ENCODE measurements around the gene RGS3.
"Not testable (repeated sequence)": the region's sequence is repeated elsewhere in the genome, so short reads cannot be mapped to it uniquely, and the experiment has no call there.

Gene RGS3

DNA sequence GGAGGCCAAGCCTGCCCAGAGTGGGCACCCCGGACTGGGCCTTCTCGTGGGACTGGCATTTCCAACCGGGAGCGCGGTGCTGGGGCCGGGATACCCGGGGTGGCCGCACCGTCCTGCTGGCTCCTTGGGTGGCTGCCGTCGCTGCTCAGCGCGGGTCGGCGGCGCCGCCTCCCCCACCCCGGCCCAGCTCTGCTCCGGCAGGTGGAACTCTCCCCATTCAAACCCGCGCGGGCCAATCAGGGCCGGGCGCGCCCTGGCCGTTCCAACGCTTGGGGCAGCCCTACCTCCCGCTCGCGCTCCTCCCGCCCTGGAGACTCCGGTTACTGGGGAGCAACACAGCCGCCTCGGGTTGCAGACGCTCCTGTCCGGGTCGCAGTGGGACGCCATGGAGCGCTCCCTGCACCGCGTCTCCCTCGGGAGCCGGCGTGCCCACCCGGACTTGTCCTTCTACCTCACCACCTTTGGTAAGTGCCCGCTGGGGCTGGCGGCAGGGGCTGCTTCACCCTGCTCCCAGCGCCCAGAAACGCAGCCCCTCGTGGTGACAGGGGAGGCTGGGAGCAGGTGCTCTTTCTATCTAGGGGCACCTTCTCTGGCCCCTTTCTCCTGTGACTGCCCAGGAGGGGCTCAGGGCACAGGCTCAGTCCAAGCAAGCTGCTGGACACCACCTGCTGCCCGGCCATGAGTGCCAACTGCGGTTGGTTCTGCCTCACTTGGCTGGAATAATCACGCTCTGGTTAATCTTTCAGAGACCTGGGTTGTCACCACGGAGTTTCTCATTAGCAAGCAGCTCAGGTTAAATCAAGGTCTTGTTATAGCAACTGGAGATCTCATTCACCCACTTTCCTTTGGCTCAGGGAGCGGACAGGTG is at the start of gene RGS3:
RGS3 (plus strand) TSS at position 310 of the 868 bp plus-strand sequence; CDS start at position 386, 76 bp downstream.
- no peaks in the 10 kb centered on the region for H3K27me3 Mint-ChIP-seq
- H3K27ac Mint-ChIP-seq = no peak within 1 kb of the TSS
- H3K9me3 Mint-ChIP-seq = no peaks in the 10 kb centered on the region
- H3K4me3 Mint-ChIP-seq = no peak within 1 kb of the TSS
- H3K36me3 Mint-ChIP-seq (ENCODE audit: low read depth) = no peaks in the 10 kb centered on the region
- peaks cover 8% of the 10 kb centered on the region for H3K4me1 Mint-ChIP-seq (ENCODE audit: low read depth)
- intact Hi-C loops (cut with micrococcal nuclease) = no loop called here

DNA sequence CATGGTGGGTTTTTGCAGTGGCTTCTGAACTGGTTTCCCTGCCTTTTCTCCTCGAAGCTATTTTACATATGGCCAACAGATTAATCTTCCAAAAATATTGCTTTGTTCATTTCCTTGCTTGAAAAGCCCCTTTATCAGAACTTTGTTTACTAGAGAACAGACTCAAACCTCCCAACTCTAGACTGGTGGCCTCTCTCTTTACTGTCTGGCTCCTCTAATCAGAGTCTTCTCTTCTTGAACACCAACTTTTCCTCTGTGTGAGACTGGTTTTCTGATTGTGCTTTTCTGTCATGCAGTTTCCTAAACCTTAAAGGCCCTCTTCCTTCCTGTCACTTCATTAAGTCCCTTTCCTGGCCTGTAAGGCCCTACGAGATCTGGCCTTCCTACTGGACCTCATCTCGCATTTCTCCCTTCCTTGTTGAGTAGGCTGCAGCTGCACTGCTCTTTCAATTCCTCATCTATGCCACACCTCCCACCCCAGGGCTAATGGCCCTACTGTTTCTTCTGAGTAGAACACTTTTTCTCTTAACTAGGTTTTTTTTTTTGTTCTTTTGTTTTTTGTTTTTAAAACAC is 47.3 kb upstream of the RGS3 start:
- no peak overlapping the region for H3K4me3 Mint-ChIP-seq
- H3K27me3 Mint-ChIP-seq = no peaks in the 10 kb centered on the region
- no peaks in the 10 kb centered on the region for H3K9me3 Mint-ChIP-seq
- H3K4me1 Mint-ChIP-seq (ENCODE audit: low read depth) = no peaks in the 10 kb centered on the region
- H3K36me3 Mint-ChIP-seq (ENCODE audit: low read depth) = no peaks in the 10 kb centered on the region
- intact Hi-C loops (cut with micrococcal nuclease) = no loop called here
- H3K27ac Mint-ChIP-seq = no peak overlapping the region

DNA sequence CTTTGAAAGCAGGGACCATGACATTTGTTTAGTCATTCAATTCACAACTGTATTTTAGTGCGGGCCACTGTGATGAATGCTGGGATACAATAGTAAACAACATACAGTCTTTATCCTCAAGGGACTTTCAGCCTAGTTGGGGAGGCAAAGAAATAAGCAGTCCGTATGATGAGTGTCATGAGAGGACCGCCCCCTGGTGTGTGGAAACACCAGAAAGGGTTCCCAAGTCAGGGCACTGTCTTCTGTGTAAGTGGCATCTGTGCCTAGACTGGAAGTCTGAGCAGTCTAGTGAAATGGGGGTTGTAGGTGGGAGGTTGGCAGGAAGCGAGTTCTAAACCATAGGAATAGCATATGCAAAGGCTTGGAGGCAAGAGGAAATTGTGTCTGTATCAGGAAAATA is 46.2 kb upstream of the RGS3 start:
- intact Hi-C loops (cut with micrococcal nuclease) = no loop called here
- no peak overlapping the region for H3K27ac Mint-ChIP-seq
- no peaks in the 10 kb centered on the region for H3K9me3 Mint-ChIP-seq
- no peaks in the 10 kb centered on the region for H3K4me1 Mint-ChIP-seq (ENCODE audit: low read depth)
- H3K4me3 Mint-ChIP-seq = no peak overlapping the region
- H3K27me3 Mint-ChIP-seq = no peaks in the 10 kb centered on the region
- no peaks in the 10 kb centered on the region for H3K36me3 Mint-ChIP-seq (ENCODE audit: low read depth)

DNA sequence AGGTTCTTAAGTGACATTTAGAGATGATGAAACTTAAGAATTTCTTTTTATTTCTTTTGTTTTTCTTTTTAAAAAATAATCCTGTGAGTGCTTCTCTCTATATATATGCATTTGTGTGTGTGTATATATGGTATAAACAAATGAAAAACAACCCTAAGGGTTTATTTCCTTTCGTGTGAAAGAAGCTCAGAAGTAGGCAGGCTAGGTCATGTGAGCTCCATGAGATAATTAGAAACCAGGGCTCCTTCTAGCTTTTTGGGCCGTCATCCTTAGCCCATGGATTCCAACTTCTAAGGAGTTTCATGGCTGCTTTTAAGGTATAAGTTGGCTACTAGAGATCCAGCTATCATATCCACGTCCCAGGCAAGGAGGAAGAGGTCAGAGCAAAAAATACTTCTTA is 41.8 kb upstream of the RGS3 start:
- Mint-ChIP-seq H3K36me3 (ENCODE audit: low read depth) (no peaks in the 10 kb centered on the region), H3K27ac (no peak overlapping the region), H3K4me3 (no peak overlapping the region), H3K27me3 (no peaks in the 10 kb centered on the region), H3K4me1 (ENCODE audit: low read depth) (peaks cover 16% of the 10 kb centered on the region), H3K9me3 (no peaks in the 10 kb centered on the region)
- intact Hi-C loops (cut with micrococcal nuclease) = no loop called here

DNA sequence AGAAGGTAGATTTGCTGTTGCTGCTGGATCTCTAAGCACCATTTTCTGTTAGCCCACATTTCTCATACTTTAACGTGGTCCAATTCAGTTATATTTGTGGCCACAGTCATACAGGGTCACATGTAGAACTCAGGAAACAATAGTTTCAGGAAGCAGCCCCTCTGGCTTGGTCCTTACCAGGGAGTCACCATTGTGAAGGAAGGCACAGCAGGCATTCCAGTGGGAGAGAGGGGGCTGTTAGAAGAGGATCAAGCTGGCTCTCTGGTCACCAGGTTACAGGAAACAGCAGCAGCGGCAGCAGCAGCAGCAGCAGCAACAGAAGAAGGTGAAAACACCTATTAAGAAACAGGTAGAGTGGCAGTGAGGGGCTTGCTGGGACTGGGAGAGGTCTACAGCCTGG is 38.5 kb upstream of the RGS3 start:
- Mint-ChIP-seq H3K27me3 (no peaks in the 10 kb centered on the region), H3K27ac (no peak overlapping the region), H3K4me3 (no peak overlapping the region), H3K36me3 (ENCODE audit: low read depth) (no peaks in the 10 kb centered on the region), H3K4me1 (ENCODE audit: low read depth) (peaks cover 22% of the 10 kb centered on the region), H3K9me3 (no peaks in the 10 kb centered on the region)
- intact Hi-C loops (cut with micrococcal nuclease) = no loop called here

DNA sequence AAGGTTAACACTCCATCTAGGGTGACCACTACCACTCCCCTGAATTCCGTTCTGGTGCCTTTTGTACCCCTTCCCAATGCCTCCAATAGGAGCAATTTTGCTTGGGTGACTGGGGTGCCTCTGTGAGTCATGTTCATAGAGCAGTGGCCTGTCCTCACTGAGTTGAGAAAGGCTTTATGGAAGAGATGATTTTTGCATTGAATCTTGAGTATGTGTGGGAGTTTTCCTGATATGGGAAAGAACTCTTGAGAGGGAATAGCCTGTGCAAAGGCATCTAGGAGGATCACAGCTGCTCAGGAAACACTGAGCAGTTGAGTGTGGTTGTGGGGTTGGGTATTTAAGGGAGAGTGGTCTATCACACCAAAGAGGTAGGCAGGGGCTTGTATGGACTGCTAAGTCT is 36.8 kb upstream of the RGS3 start:
- no peaks in the 10 kb centered on the region for H3K9me3 Mint-ChIP-seq
- no peaks in the 10 kb centered on the region for H3K27me3 Mint-ChIP-seq
- H3K27ac Mint-ChIP-seq = no peak overlapping the region

DNA sequence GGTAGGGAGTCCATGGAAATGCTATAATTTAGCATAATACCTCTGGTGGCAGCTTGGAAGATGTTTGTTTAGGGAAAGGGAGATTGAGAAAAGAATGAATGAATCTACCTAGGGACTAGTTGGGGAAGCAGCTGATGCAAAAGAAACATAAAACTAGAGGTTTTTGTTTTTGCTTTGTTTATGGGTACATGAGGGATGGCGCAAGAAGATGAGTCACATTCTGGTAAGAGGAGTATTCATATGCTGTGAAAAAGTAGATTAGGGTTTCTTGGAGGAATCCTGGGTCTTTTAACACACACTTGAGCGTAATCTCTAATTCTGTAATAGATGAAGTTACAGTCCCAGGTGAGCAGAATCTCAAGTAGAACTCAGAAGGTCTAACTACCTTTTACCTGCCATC is 35.9 kb upstream of the RGS3 start:
- H3K4me3 Mint-ChIP-seq = no peak overlapping the region
- no peak overlapping the region for H3K27ac Mint-ChIP-seq
- no peaks in the 10 kb centered on the region for H3K36me3 Mint-ChIP-seq (ENCODE audit: low read depth)
- intact Hi-C loops (cut with micrococcal nuclease) = no loop called here
- H3K27me3 Mint-ChIP-seq = no peaks in the 10 kb centered on the region
- no peaks in the 10 kb centered on the region for H3K9me3 Mint-ChIP-seq
- peaks cover 22% of the 10 kb centered on the region for H3K4me1 Mint-ChIP-seq (ENCODE audit: low read depth)

More for the DNA sequence above, 36.8 kb upstream of the RGS3 start:
- Mint-ChIP-seq H3K4me3 (no peak overlapping the region), H3K36me3 (ENCODE audit: low read depth) (no peaks in the 10 kb centered on the region), H3K4me1 (ENCODE audit: low read depth) (peaks cover 22% of the 10 kb centered on the region)
- intact Hi-C loops (cut with micrococcal nuclease) = no loop called here

DNA sequence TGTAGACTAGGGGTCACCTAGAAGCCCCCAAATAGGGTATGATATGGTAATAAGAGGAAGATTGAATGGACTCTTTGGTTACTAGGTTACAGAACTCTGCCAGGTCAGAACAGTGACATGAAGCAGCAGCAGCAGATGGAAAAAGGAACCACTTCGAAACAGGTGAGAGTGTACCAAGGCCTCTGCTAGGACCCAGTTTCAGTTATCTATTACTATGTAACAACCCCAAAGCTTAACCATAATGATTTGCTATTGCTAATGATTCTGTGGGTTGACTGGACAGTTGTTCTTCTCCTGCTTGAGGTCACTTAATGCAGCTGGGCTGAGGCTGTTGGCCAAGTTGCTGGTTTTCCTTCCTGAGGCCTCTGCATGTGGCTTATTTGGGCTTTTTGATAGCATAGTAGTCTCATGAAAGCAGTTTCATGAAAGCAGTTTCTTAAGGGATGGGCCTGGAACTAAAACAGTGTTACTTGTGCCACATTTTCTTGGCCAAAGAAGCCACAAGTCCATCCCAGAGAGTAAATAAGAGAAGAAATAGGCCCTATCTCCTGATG is 35.4 kb upstream of the RGS3 start:
- Mint-ChIP-seq H3K4me3 (no peak overlapping the region), H3K4me1 (ENCODE audit: low read depth) (peaks cover 22% of the 10 kb centered on the region), H3K27me3 (no peaks in the 10 kb centered on the region), H3K27ac (no peak overlapping the region), H3K9me3 (no peaks in the 10 kb centered on the region), H3K36me3 (ENCODE audit: low read depth) (no peaks in the 10 kb centered on the region)
- intact Hi-C loops (cut with micrococcal nuclease) = no loop called here

DNA sequence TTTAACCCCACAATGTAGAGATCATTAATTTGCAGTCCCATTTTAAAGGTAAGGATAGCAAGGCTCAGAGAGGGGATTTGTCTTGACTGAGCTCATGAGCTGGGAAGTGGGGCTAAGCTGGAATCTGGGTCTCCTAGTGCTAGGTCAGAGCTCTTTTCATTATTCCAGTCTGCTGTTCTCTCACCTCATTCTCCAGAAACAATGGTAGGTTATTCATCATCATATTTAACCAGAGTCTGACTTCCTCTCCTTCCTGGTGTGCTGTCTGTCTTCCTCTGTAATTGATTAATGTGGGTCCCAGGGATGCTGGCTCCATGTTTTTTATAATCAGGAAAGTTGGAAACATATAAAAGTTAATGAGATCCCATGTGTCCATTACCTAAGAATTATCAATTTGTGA is 32.3 kb upstream of the RGS3 start:
- no peaks in the 10 kb centered on the region for H3K27me3 Mint-ChIP-seq
- intact Hi-C loops (cut with micrococcal nuclease) = no loop called here
- H3K36me3 Mint-ChIP-seq (ENCODE audit: low read depth) = no peaks in the 10 kb centered on the region
- H3K4me3 Mint-ChIP-seq = no peak overlapping the region
- H3K27ac Mint-ChIP-seq = no peak overlapping the region
- no peaks in the 10 kb centered on the region for H3K9me3 Mint-ChIP-seq
- peaks cover 11% of the 10 kb centered on the region for H3K4me1 Mint-ChIP-seq (ENCODE audit: low read depth)

DNA sequence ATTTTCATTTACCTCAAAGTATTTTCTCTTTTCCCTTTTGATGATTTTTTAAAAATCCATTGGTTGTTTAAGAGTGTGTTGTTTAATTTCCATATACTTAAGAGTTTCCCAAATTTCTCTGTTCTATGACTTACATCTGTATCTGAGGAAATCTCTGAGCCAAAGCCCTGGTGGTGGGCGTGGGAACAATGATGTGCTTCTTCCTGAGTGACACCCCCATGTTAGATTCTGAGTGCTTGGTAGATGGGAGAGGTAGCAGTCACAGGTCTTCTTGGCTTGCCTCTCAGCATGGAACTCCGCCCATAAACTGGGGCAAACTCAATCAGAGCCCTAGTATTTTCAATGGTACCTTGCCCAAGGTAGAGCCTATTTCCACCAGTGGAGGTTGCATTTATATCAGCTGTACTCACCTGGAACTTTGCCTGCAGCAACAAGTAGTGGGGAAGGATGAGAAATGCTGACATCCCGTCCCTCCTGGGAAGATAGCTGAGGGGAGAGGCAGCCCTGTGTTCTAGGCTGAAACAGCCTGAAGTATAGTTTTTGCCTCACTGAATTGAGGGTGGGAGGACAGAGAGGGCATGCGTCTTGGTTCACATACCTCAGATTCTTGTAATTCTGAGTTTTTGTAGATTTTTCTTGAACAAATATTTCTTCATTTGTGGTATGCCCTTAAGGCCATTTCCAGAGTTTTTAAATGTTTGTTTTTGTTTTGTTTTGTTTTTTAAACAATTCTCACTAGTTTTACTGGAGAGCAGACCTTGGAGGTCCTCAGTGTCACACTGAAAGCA is 26.6 kb upstream of the RGS3 start:
- Mint-ChIP-seq H3K4me1 (ENCODE audit: low read depth) (peaks cover 5% of the 10 kb centered on the region), H3K36me3 (ENCODE audit: low read depth) (no peaks in the 10 kb centered on the region), H3K27ac (no peak overlapping the region), H3K4me3 (no peak overlapping the region), H3K9me3 (no peaks in the 10 kb centered on the region), H3K27me3 (no peaks in the 10 kb centered on the region)
- intact Hi-C loops (cut with micrococcal nuclease) = no loop called here

DNA sequence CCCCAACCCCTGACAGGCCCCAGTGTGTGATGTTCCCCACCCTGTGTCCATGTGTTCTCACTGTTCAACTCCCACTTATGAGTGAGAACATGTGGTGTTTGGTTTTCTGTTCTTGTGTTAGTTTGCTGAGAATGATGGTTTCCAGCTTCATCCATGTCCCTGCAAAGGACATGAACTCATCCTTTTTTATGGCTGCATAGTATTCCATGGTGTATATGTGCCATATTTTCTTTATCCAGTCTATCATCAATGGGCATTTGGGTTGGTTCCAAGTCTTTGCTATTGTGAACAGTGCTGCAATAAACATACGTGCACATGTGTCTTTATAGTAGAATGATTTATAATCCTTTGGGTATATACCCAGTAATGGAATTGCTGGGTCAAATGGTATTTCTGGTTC is 25.8 kb upstream of the RGS3 start:
- H3K4me1 Mint-ChIP-seq (ENCODE audit: low read depth); H3K27ac Mint-ChIP-seq; H3K4me3 Mint-ChIP-seq; H3K9me3 Mint-ChIP-seq; H3K36me3 Mint-ChIP-seq (ENCODE audit: low read depth); H3K27me3 Mint-ChIP-seq; intact Hi-C loops (cut with micrococcal nuclease): not testable (repeated sequence)

DNA sequence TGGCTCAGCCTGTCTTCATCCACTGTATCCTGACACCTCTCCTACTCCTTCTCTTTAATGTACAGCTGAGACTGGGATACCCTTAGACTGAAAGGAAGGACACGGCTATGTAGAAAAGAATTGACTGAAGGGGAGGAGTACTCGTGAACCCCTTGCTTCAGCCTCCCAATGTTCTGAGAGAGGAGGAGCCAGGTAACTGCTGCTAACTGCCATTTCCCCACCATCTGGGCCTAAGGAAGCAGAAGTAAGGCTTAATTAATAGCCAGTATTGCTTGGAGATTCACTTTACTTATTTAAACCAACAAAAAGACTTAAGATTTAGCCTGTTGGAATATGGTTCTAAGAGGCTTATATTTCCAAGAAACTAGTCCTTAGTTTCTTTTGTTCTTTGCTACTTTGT is 18.8 kb upstream of the RGS3 start:
- no peak overlapping the region for H3K4me3 Mint-ChIP-seq
- no peaks in the 10 kb centered on the region for H3K9me3 Mint-ChIP-seq
- H3K27ac Mint-ChIP-seq = no peak overlapping the region
- intact Hi-C loops (cut with micrococcal nuclease) = no loop called here
- no peaks in the 10 kb centered on the region for H3K27me3 Mint-ChIP-seq
- H3K36me3 Mint-ChIP-seq (ENCODE audit: low read depth) = no peaks in the 10 kb centered on the region
- H3K4me1 Mint-ChIP-seq (ENCODE audit: low read depth) = no peaks in the 10 kb centered on the region

DNA sequence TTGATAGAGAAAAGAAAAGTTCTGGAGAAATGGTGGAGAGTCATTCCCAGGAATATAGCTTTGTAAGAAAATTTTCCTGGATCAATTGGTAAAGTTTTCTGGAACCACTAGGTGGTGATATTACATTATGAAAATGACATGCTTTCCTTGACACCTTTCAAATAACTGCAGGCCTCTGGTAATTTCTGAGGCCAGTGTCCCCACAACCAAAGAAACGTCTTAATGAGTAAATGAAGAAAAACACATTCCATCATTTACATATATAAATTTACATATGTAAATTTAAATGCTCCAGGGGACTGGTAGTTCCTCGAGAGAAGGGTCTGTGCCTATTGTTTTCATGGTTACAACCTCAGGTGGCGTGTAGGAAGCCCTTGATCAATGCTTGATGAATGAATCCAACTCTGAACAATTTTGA is 17.2 kb upstream of the RGS3 start:
- Mint-ChIP-seq H3K27ac (no peak overlapping the region), H3K4me3 (no peak overlapping the region), H3K9me3 (no peaks in the 10 kb centered on the region), H3K4me1 (ENCODE audit: low read depth) (no peaks in the 10 kb centered on the region), H3K36me3 (ENCODE audit: low read depth) (no peaks in the 10 kb centered on the region), H3K27me3 (no peaks in the 10 kb centered on the region)
- intact Hi-C loops (cut with micrococcal nuclease) = loop anchor here (2.0 kb wide), 2 partner anchors 144 to 208 kb away; no protein-coding TSS in a partner anchor

DNA sequence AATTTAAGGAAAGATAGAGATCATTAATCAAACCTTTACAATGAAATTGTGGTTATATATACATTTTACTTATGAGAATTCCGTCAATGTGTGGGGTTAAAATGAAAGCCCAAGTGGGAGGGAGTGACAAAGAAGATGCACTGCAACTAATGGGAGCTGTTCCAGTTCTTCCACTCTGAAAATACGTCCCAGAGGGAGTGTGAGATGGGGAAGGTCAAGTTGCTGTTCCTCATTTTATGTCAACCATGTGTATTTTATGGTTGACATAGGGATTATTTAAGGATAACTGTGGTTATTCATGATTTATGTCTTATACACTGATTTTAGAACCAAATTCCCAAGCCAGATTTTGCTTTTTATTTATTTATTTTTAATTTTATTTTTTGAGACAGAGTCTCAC is 14.2 kb upstream of the RGS3 start:
- intact Hi-C loops (cut with micrococcal nuclease) = no loop called here

More for the DNA sequence above, 14.2 kb upstream of the RGS3 start:
- no peaks in the 10 kb centered on the region for H3K27me3 Mint-ChIP-seq
- no peak overlapping the region for H3K27ac Mint-ChIP-seq
- no peak overlapping the region for H3K4me3 Mint-ChIP-seq
- H3K4me1 Mint-ChIP-seq (ENCODE audit: low read depth) = no peaks in the 10 kb centered on the region
- H3K36me3 Mint-ChIP-seq (ENCODE audit: low read depth) = no peaks in the 10 kb centered on the region
- H3K9me3 Mint-ChIP-seq = no peaks in the 10 kb centered on the region

Data from dendritic cell treated with granulocyte-macrophage colony-stimulating factor and Interleukin-4, amounts not matched to agents 40 ng/mL and 50 ng/mL, for 4 days (primary cell).